ENCODE measurements around the gene REPIN1.

GRCh38 chr7:150420242-150420641 is 51.6 kb downstream of the REPIN1 start:
- no peak for TF ChIP-seq CTCF (IDR thresholded peaks at IDR 0.05; ENCODE audit: insufficient read depth, low read length, poor library complexity, severe bottlenecking)
- TF ChIP-seq EZH2phosphoT487 (conservative IDR thresholded peaks at IDR 0.05; ENCODE audit: low read length) = no peak

Data from SU-DHL-6 (cell line).